OCI-M1 (cell line): Measurements from ENCODE around the gene SHPK.
"Not testable (repeated sequence)": the region's sequence is repeated elsewhere in the genome, so short reads cannot be mapped to it uniquely, and the experiment has no call there.

Experiments used
- DNase-seq: peaks from one replicate; lab custom pipeline; 2025; lab: John Stamatoyannopoulos, UW

SHPK gene

DNA sequence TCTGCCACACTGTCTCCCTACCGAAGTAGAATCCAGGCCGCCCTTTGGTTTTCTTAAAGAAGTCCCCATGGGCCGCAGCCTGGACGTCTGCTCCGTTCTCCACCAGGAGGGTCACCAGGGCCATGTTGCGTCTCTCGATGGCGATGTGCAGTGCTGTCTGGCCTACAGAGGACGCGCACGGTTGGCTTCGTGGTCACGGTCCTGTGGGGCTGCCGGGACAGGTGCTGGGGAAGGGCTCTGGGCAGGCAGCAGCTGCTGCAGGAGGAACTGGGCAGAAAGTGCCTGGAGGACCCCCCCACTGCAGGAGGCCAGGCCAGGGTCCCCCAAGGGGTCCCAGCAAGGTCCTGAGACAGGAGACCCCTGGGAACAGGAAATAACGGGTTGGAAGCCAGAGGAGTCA lies 45.8 kb downstream of the SHPK start:
- no peak for DNase-seq

DNA sequence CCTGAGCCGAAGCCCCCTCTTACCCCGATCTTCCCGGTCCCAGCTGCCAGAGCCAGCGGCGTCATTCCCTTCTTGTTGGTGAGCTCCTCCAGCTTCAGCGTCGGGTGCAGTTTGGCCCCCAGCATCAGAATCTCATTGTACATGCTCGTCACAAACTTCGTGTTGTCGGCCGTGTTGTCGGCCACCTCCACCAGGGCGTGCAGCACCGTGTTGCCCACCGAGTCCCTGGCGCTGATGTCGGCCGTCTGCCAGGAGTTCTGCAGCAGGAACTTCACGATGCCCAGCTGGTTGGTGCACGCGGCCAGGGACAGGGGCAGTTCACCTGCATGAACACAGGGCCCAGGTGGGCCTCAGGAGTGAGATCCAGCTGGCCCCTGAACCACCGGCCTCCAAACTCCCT lies 46.3 kb downstream of the SHPK start:
- no peak for DNase-seq

DNA sequence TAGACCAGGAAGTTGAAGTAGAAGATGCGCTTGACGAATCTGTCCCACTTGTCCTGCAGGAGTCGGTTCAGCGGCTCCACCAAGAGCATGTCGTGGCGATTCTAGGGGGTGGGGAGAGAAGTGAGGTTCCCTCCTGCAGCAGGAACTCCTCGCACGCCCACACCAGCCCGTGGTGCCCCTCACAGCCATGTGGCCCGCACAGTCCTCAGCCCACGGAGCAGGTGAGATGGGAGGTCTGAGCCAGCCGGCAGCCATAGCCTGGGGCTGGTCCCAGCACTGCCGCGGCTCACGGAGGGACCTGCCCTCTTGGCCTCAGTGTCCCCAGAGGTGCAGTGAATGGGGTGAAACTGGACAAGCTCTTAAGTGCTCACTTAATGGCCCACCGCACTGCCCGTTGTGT lies 50.2 kb downstream of the SHPK start:
- DNase-seq: no peak

DNA sequence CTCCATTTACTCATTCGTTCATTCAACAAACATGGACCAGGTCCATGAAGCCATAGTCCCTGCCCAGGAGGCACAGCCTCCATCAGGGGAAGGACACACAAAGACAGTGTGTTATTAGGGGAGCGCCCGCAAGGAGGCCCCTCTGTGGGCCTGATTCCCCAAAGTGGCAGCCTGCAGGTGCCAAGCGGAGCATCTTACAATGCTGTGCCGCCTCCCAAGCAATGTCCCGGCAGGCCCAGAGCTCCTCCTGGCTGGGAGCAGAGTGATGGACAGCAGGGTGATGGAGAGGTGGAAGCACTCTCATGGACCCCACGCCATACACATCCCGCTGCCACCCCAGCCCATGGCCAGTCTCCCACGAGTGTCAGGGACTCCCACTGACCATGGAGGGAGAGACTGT lies 52.6 kb downstream of the SHPK start:
- no peak for DNase-seq

DNA sequence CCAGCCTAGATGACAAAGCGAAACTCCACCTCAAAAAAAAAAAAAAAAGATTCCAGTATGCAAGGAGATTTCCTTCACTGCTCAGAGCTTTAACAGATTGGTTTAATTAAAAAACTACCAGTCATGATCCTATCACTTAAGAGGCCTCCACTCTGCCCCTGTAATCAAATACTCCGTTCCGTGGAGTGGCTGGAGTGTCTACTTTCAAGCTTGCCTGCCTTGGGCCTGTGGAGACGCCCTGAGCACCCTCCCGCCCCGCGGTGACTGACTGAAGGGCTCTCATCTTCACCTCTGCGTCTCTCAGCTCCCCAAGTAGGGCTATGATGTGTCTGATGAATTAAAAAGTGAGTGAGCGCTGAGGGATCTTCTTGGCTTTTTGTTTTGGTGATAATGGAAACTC lies 53.1 kb downstream of the SHPK start:
- DNase-seq: no peak

DNA sequence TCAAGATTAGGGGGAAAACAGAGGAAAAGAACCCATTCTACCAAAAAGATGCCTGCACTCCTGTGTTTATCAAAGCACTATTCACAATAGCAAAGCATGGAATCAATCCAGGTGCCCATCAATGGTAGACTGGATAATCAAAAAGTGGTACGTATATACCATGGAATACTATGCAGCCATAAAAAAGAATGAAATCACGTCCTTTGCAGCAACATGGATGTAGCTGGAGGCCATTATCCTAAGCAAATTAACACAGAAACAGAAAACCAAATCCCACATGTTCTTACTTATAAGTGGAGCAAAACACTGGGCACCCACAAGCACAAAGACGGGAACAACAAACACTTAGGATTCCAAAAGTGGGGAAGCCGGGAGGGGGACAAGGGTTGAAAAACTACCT lies 57.4 kb downstream of the SHPK start:
- DNase-seq: not testable (repeated sequence)

DNA sequence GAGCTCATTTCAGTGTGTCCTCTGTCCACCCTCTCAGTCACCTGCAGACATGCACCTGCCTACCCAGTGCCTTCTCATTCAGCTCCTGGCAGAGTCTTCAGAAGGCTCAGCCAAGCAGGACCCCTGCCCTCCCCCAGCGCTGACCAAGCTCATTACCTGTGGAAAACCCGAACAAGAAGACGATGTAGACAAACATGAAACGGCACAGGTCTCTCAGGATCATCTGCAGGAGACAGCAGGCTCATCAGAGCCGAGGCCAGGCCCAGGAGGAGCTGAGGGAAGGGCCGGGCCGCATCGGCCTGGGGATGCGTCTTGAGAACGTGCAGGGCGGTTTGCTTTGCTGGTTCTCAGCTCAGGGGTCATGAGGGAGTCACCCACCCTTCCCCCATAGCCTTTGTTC lies 59.1 kb downstream of the SHPK start:
- no peak for DNase-seq

DNA sequence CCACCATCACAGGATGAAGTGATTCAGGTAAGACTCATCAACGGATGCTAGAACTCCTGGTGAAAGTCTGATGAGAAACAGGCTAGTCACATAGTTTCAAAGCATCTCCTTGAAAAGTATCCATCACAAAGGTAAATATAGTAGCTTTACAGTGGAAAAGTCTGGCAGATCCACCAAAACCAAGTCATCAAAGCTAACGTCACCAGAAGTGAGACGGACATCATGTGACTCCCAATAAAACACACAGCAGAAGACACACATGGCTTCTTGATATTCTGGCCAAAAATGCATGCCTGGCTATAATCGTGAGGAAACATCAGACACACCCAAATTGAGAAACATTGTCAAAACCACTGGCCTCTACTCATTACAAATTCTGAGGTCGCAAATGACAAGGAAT lies 60.5 kb downstream of the SHPK start:
- DNase-seq: no peak

DNA sequence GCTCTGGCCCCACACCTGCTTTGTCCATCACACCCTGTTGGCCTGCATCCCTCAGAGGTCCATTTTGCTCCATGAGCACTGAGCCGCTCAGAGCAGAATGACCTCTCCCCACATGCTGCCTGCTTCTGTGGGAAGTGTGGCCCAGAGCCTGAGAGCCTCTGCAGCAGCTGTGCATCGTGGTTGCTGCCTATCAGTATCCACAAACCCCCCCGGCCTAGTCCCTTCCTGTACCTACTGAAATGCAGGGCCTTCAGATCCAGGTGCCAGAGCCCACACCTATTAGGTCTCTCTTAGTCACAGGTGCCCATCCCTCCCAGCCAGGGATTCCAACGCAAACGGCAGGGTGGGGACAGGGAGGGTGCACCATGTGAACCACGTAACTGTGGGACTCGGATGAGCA lies 61.8 kb downstream of the SHPK start:
- no peak for DNase-seq

DNA sequence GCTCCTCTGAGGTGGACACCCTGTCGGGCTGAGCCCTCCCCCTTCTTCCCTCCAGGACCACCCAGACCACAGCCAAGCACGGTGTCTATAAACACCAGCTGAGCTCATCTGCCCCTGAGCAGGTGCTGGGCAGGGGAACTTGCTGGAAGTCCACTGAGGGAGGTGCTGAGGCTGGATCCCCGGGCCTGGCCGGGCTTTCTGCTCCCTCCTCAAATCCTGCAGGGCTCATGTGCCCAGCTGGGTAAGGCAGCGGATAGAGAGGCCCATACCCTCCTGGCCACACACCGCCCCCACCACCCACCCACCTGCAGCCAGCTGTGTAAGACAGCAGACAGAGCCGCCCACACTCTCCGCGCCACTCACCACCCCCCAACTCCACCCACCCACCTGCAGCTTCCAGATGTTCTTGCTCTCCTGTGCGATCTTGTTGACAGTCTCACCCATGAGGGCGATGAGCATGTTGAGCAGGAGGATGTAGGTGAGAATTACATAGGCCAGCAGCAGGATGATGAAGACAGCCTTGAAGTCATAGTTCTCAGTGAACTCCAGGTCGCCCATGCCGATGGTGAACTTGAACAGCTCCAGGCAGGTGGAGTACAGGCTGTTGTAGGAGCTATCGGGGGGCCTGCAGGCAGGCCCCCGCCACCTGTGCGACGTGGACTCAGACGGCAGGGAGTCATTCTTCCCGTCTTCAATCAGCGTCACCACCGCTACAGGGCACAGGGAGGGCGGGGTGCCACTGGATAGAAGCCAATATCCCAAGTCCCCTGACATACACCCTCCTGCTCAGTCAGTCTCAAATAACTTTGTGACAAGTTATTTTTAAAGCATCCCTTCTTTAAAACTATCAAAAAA lies 62.6 kb downstream of the SHPK start:
- no peak for DNase-seq

DNA sequence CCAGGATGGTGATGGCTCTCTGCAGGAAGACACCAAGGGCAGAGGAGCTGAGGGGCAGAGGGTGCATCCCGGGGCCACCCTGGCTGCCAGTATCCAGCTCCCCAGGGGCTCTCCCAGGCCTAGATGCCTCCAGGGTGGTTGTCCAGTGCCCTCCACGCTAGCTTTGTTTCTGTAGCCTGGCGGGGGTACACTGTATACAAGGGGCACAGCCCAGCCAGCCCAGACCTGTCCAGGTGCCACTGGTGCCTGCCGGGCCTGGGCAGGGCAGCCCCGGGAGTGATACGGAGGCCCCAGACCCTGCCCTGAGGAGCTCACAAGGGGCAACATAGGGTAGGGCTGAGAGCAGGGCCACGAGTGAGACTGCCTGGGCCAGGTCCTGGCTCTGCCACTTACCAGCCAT lies 63.8 kb downstream of the SHPK start:
- no peak for DNase-seq

DNA sequence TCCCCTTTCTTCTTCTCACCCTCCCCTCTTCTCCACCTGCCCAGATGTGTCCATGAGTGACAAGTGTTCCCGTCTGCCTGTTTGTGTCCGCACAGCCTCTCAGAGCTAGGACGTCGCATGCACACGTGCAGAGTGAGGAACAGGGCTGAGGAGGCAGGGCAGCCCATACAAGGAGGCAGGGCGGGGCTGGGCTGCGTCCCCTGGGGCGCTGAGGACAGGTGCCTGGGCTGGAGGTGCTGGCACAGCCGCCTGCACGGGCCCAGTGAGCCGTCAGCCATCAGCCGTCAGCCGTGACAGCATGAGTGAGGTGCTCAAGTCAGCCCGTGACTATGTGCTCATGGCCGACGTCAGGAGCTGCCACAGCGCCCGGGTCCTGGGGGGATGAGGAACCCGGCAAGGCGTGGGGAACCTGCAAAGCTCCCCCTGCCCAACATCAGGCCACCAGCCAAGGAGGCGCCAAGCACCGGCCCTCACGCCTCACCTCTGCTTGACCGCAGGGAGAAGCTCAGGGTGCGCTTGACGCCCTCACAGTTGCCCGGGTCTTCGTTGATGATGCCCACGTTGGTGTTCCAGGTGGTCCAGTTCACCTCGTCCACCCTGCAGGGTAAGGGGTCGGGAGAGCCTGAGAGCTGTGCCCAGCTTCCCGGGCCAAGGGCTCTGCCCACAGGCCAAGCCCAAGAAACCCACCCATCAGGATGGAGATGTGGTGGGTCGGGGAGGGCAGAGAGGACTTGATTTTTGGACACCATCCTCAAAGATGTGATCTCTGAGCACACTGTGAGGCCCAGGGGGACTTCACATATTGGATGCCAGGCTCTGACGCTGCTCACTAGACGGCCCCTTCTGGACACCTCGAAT lies 64.8 kb downstream of the SHPK start:
- no peak for DNase-seq

DNA sequence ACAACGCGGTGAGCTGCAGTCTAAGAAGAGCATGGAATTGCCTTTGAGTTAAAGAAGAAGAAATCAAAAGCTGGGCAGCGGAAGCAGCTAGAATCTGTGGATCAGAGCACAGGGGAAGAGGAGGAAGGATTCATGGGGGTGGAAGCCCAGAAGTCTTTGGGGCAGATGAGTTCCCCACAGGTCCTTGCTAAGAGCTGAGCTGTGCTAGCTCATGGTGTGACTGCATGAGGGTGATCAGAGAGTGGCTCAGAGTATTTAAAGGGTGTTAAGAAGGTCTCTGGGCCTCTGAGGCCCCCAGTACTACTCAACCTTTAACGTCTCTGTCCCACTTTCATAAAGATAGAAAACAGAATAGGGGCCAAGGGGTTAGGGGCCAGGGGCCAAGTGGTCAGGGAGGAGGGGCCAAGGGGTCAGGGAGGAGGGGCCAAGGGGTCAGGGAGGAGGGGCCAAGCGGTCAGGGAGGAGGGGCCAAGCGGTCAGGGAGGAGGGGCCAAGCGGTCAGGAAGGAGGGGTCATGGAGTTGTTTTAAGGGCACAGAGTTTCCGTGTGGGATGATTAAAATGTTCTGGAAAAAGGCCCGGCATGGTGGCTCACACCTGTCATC lies 66.4 kb downstream of the SHPK start:
- DNase-seq: no peak

DNA sequence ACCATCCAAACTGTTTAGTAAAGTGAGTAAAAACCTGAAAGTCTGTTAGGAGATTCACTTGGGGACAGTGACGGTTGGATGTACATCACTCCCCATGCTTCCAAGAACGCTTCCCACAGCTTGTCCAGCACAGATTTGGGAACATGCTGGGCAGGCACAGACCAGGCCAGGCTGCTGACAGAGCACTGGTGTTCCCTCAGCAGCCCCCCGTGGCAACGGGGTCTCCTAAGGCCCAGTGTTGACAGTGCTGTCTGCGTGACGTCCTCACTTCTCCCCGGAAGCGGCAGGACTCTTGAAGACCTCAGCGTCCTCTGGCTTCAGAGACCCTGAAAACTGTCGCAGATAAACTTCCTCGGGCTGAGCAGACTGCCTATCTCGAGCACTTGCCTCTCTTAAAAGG lies 69.5 kb downstream of the SHPK start:
- no peak for DNase-seq

DNA sequence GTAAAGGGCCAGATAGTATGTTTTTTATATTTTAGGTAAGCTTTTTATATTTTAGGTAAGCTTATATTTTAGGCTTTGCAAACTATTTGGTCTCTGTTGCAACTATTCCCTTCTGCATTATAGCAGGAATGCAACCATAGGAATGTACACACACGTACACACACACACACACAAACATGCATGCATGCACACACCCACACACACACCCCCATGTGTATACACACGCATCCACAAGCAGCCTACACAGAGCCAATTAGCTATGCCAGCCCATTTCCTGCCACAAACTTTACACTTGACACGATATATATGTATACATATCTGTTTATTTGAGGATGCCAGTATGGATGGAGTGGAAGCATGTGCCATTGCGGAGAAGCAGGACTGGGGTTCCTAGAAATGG lies 70.9 kb downstream of the SHPK start:
- no peak for DNase-seq

DNA sequence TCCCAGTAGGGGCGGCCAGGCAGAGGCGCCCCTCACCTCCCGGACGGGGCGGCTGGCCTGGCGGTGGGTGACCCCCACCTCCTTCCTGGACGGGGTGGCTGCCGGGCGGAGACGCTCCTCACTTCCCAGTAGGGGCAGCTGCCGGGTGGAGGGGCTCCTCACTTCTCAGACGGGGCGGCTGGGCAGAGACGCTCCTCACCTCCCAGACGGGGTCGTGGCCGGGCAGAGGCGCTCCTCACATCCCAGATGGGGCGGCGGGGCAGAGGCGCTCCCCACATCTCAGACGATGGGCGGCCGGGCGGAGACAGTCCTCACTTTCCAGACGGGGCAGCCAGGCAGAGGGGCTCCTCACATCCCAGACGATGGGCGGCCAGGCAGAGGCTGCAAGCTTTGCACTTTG lies 71.8 kb downstream of the SHPK start:
- not testable (repeated sequence) for DNase-seq

DNA sequence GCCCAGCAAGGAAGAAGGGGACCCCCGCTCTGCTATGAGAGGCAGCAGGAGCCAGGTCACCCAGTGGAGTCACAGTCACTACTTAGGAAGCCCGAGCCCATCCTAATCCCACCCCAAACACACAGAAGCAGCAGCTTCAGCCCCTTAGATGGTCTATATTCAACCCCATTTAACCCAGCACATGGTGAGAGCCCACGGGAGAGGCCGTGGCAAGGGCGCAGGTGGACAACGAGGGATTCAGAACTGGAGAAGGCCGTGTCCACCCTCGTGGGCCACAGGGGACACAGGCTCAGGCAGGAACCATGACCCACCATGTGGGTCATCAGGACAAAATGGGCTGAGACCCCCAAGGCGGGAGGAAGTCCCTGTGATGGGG lies 76.8 kb downstream of the SHPK start:
- DNase-seq: no peak

DNA sequence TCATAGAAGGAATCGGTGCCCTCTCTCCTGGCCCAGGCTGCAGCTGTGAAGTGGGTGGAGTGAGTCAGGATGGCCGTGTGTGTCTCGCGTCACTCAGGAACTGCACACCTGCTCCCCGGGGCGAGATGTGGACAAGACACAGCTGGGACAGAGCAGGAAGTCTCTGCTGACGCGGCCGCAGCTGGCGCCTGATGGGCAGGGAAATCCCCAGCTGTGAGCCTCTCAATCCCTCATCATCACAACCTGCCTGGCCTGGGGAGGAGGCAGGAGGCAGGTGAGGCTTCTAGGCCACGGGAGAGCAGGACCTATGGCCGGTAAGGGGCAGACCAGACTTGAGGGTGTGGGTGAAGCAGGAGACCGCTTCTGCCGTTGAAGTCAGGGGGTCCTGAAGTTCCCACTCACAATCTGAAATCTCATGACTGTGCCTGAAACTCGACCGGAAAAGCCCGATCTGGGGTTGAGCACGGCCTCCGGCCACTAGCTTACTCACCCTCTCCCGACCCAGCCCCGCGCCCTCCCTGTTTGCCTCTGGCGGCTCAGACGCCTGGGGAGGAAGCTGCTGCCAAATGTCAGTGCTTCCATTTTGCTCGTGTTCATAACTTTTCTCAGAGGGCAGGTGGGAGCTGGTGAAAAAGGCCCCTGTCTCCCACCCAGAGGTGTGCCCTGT lies 77.3 kb downstream of the SHPK start:
- no peak for DNase-seq
